ENCODE results near the gene ANKH. TPM values are rescaled to one million over a fixed set of nuclear protein-coding genes. Genes with fewer than 3 reads are reported as not detected.
A peak's percentile ranks its signal among the peaks of the same experiment; 100 is the strongest.

Gene ANKH
- total and polyA plus RNA-seq, 4 donors = 9.3 to 57.1 (median 37.4) TPM

- DNase-seq (ENCODE audit: low spot score) = no peak
- peaks cover 5 to 49% (median 46%) of the 10 kb centered on the region in 4 donors for H3K36me3 ChIP-seq (ENCODE audit: control insufficient read depth in 4 of 4, insufficient read depth in 3 of 4, low read depth in 1 of 4, low read length in 3 of 4)
Measured at GRCh38 chr5:14686517-14686916, 185.1 kb downstream of the ANKH start.

GRCh38 chr5:14685757-14686156 lies 185.8 kb downstream of the ANKH start:
- peak overlapping the region; percentile 82 to 91 for H3K27ac ChIP-seq (ENCODE audit: low read depth in 1 of 2, low read length in 2 of 2)
- peaks cover 6 to 48% (median 44%) of the 10 kb centered on the region in 4 donors for H3K36me3 ChIP-seq (ENCODE audit: control insufficient read depth in 4 of 4, insufficient read depth in 3 of 4, low read depth in 1 of 4, low read length in 3 of 4)
- H3K9me3 ChIP-seq (ENCODE audit: control insufficient read depth in 4 of 4, low read length in 3 of 4) = peaks cover 0 to 7% (median 5%) of the 10 kb centered on the region in 4 donors
- peak overlapping the region; percentile 44 to 79 for H3K9ac ChIP-seq (ENCODE audit: low read depth in 1 of 2, low read length in 2 of 2)
- peaks cover 0 to 34% (median 24%) of the 10 kb centered on the region in 4 donors for H3K4me1 ChIP-seq (ENCODE audit: control insufficient read depth in 4 of 4, insufficient read depth in 4 of 4, low read length in 3 of 4)
- no peak for DNase-seq (ENCODE audit: low spot score)
- 38% methylated on average over 6 of the region's 6 CpGs for WGBS
- no peak for TF ChIP-seq SP1 (IDR thresholded peaks at IDR 0.05)
- no peak for TF ChIP-seq GABPA (IDR thresholded peaks at IDR 0.05 in 1 of 2, conservative IDR thresholded peaks at IDR 0.05 in 1 of 2)
- TF ChIP-seq RXRA (IDR thresholded peaks at IDR 0.05) = peak in 1 of 2 donors; percentile 50
- TF ChIP-seq HNF4G (IDR thresholded peaks at IDR 0.05) = no peak
- TF ChIP-seq, protein P1, sequence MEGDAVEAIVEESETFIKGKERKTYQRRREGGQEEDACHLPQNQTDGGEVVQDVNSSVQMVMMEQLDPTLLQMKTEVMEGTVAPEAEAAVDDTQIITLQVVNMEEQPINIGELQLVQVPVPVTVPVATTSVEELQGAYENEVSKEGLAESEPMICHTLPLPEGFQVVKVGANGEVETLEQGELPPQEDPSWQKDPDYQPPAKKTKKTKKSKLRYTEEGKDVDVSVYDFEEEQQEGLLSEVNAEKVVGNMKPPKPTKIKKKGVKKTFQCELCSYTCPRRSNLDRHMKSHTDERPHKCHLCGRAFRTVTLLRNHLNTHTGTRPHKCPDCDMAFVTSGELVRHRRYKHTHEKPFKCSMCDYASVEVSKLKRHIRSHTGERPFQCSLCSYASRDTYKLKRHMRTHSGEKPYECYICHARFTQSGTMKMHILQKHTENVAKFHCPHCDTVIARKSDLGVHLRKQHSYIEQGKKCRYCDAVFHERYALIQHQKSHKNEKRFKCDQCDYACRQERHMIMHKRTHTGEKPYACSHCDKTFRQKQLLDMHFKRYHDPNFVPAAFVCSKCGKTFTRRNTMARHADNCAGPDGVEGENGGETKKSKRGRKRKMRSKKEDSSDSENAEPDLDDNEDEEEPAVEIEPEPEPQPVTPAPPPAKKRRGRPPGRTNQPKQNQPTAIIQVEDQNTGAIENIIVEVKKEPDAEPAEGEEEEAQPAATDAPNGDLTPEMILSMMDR (IDR thresholded peaks at IDR 0.05; ENCODE audit: low read depth, low read length, missing input control) = peak; percentile 71
- TF ChIP-seq MAX (IDR thresholded peaks at IDR 0.05) = no peak
- TF ChIP-seq RAD21 (IDR thresholded peaks at IDR 0.05) = peak; percentile 88 to 91
- TF ChIP-seq EGR1 (IDR thresholded peaks at IDR 0.05; ENCODE audit: low read depth in 2 of 2) = no peak
- TF ChIP-seq, protein P2, sequence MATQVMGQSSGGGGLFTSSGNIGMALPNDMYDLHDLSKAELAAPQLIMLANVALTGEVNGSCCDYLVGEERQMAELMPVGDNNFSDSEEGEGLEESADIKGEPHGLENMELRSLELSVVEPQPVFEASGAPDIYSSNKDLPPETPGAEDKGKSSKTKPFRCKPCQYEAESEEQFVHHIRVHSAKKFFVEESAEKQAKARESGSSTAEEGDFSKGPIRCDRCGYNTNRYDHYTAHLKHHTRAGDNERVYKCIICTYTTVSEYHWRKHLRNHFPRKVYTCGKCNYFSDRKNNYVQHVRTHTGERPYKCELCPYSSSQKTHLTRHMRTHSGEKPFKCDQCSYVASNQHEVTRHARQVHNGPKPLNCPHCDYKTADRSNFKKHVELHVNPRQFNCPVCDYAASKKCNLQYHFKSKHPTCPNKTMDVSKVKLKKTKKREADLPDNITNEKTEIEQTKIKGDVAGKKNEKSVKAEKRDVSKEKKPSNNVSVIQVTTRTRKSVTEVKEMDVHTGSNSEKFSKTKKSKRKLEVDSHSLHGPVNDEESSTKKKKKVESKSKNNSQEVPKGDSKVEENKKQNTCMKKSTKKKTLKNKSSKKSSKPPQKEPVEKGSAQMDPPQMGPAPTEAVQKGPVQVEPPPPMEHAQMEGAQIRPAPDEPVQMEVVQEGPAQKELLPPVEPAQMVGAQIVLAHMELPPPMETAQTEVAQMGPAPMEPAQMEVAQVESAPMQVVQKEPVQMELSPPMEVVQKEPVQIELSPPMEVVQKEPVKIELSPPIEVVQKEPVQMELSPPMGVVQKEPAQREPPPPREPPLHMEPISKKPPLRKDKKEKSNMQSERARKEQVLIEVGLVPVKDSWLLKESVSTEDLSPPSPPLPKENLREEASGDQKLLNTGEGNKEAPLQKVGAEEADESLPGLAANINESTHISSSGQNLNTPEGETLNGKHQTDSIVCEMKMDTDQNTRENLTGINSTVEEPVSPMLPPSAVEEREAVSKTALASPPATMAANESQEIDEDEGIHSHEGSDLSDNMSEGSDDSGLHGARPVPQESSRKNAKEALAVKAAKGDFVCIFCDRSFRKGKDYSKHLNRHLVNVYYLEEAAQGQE (IDR thresholded peaks at IDR 0.05) = no peak
- TF ChIP-seq HNF4A (conservative IDR thresholded peaks at IDR 0.05) = no peak
- TF ChIP-seq JUND (IDR thresholded peaks at IDR 0.05) = no peak
- TF ChIP-seq FOXA1 (IDR thresholded peaks at IDR 0.05) = no peak
- no peak for TF ChIP-seq TAF1 (conservative IDR thresholded peaks at IDR 0.05)
- TF ChIP-seq YY1 (IDR thresholded peaks at IDR 0.05) = no peak
- TF ChIP-seq NR2F2 (IDR thresholded peaks at IDR 0.05) = no peak
- TF ChIP-seq, protein P3, sequence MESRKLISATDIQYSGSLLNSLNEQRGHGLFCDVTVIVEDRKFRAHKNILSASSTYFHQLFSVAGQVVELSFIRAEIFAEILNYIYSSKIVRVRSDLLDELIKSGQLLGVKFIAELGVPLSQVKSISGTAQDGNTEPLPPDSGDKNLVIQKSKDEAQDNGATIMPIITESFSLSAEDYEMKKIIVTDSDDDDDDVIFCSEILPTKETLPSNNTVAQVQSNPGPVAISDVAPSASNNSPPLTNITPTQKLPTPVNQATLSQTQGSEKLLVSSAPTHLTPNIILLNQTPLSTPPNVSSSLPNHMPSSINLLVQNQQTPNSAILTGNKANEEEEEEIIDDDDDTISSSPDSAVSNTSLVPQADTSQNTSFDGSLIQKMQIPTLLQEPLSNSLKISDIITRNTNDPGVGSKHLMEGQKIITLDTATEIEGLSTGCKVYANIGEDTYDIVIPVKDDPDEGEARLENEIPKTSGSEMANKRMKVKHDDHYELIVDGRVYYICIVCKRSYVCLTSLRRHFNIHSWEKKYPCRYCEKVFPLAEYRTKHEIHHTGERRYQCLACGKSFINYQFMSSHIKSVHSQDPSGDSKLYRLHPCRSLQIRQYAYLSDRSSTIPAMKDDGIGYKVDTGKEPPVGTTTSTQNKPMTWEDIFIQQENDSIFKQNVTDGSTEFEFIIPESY (IDR thresholded peaks at IDR 0.05) = no peak
- TF ChIP-seq, protein P4, sequence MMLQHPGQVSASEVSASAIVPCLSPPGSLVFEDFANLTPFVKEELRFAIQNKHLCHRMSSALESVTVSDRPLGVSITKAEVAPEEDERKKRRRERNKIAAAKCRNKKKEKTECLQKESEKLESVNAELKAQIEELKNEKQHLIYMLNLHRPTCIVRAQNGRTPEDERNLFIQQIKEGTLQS (IDR thresholded peaks at IDR 0.05) = no peak
- no peak for TF ChIP-seq FOXA2 (IDR thresholded peaks at IDR 0.05)
- no peak overlapping the region for H3K4me3 ChIP-seq (ENCODE audit: low read depth in 1 of 3, low read length in 3 of 3)
- H3K27me3 ChIP-seq (ENCODE audit: control insufficient read depth in 4 of 4, insufficient read depth in 4 of 4, low read length in 3 of 4) = no peaks in the 10 kb centered on the region

More at GRCh38 chr5:14686517-14686916, 185.1 kb downstream of the ANKH start:
- Histone ChIP-seq H3K4me3 (ENCODE audit: low read depth in 1 of 3, low read length in 3 of 3) (no peak overlapping the region), H3K9me3 (ENCODE audit: control insufficient read depth in 4 of 4, low read length in 3 of 4) (peaks cover 0 to 7% (median 5%) of the 10 kb centered on the region in 4 donors), H3K9ac (ENCODE audit: low read depth in 1 of 2, low read length in 2 of 2) (no peak overlapping the region), H3K27ac (ENCODE audit: low read depth in 1 of 2, low read length in 2 of 2) (no peak overlapping the region), H3K4me1 (ENCODE audit: control insufficient read depth in 4 of 4, insufficient read depth in 4 of 4, low read length in 3 of 4) (peaks cover 0 to 34% (median 24%) of the 10 kb centered on the region in 4 donors), H3K27me3 (ENCODE audit: control insufficient read depth in 4 of 4, insufficient read depth in 4 of 4, low read length in 3 of 4) (no peaks in the 10 kb centered on the region)
- TF ChIP-seq, protein P2 (IDR thresholded peaks at IDR 0.05) = no peak
- no peak for TF ChIP-seq GABPA (IDR thresholded peaks at IDR 0.05 in 1 of 2, conservative IDR thresholded peaks at IDR 0.05 in 1 of 2)
- TF ChIP-seq HNF4A (conservative IDR thresholded peaks at IDR 0.05) = no peak
- TF ChIP-seq JUND (IDR thresholded peaks at IDR 0.05) = no peak
- no peak for TF ChIP-seq TAF1 (conservative IDR thresholded peaks at IDR 0.05)
